WTC11 (cell line): ENCODE results near the gene SLC29A3.

ENCODE experiments used
- CREB1 ChIP-seq: sonication (generic); formaldehyde crosslinking; IDR thresholded peaks from 2 replicates; pipeline ENCODE4 v1.8.0; 2023; ENCODE audit warnings: mild to moderate bottlenecking, missing genetic modification reagents
- TF ChIP-seq, protein P1 (sequence below): fragments of 200-600 bp; IDR thresholded peaks from 2 replicates; pipeline ENCODE4 v1.8.0; 2022; ENCODE audit warnings: antibody characterized with exemption
- TF ChIP-seq, protein P2 (sequence below): sonication (generic); formaldehyde crosslinking; conservative IDR thresholded peaks from 2 replicates; pipeline ENCODE4 v1.8.1; 2023; ENCODE audit warnings: mild to moderate bottlenecking, low read depth, missing genetic modification reagents, moderate library complexity
- TF ChIP-seq, protein P3 (sequence below): sonication (generic); formaldehyde crosslinking; IDR thresholded peaks from 2 replicates; pipeline ENCODE4 v1.8.0; 2023; ENCODE audit warnings: missing genetic modification reagents

DNA sequence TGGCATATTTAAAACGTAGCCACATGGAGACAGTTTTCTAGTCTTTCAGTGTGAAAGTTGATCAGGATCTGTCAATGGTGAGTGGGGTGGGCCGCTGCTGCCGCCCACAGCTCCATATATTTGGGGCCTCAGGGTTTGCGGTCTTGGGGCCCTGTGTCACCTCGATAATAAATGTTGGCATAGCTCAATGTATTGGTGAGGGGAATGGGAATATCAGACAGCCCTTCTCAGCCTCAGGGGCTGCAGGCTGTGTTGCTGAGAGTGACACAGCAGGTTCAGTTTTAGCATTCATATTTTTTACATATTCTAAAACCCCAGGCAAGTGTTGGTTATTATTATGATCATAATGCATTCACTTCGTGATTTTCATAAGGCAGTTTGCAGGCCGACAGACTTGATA lies 82.9 kb downstream of the SLC29A3 start:
- TF ChIP-seq, protein P1, sequence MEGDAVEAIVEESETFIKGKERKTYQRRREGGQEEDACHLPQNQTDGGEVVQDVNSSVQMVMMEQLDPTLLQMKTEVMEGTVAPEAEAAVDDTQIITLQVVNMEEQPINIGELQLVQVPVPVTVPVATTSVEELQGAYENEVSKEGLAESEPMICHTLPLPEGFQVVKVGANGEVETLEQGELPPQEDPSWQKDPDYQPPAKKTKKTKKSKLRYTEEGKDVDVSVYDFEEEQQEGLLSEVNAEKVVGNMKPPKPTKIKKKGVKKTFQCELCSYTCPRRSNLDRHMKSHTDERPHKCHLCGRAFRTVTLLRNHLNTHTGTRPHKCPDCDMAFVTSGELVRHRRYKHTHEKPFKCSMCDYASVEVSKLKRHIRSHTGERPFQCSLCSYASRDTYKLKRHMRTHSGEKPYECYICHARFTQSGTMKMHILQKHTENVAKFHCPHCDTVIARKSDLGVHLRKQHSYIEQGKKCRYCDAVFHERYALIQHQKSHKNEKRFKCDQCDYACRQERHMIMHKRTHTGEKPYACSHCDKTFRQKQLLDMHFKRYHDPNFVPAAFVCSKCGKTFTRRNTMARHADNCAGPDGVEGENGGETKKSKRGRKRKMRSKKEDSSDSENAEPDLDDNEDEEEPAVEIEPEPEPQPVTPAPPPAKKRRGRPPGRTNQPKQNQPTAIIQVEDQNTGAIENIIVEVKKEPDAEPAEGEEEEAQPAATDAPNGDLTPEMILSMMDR = no peak
- no peak for TF ChIP-seq CREB1 (CRISPR knock-in tag)
- TF ChIP-seq, protein P2, sequence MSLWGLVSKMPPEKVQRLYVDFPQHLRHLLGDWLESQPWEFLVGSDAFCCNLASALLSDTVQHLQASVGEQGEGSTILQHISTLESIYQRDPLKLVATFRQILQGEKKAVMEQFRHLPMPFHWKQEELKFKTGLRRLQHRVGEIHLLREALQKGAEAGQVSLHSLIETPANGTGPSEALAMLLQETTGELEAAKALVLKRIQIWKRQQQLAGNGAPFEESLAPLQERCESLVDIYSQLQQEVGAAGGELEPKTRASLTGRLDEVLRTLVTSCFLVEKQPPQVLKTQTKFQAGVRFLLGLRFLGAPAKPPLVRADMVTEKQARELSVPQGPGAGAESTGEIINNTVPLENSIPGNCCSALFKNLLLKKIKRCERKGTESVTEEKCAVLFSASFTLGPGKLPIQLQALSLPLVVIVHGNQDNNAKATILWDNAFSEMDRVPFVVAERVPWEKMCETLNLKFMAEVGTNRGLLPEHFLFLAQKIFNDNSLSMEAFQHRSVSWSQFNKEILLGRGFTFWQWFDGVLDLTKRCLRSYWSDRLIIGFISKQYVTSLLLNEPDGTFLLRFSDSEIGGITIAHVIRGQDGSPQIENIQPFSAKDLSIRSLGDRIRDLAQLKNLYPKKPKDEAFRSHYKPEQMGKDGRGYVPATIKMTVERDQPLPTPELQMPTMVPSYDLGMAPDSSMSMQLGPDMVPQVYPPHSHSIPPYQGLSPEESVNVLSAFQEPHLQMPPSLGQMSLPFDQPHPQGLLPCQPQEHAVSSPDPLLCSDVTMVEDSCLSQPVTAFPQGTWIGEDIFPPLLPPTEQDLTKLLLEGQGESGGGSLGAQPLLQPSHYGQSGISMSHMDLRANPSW (CRISPR knock-in tag) = no peak
- TF ChIP-seq, protein P3, sequence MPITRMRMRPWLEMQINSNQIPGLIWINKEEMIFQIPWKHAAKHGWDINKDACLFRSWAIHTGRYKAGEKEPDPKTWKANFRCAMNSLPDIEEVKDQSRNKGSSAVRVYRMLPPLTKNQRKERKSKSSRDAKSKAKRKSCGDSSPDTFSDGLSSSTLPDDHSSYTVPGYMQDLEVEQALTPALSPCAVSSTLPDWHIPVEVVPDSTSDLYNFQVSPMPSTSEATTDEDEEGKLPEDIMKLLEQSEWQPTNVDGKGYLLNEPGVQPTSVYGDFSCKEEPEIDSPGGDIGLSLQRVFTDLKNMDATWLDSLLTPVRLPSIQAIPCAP (CRISPR knock-in tag) = no peak
